Activated CD8-positive, alpha-beta memory T cell treated with anti-CD3 and anti-CD28 coated beads for 48 hours (primary cell): ENCODE measurements around the gene SCAMP5.

Experiments used
- DNase-seq, 3 experiments: peaks; one replicate each; pipeline ENCODE4 v3.0.0-alpha.2; 2020; ENCODE audit warnings: low read depth in 2 of 3, low spot score in 2 of 3

SCAMP5 gene

DNA sequence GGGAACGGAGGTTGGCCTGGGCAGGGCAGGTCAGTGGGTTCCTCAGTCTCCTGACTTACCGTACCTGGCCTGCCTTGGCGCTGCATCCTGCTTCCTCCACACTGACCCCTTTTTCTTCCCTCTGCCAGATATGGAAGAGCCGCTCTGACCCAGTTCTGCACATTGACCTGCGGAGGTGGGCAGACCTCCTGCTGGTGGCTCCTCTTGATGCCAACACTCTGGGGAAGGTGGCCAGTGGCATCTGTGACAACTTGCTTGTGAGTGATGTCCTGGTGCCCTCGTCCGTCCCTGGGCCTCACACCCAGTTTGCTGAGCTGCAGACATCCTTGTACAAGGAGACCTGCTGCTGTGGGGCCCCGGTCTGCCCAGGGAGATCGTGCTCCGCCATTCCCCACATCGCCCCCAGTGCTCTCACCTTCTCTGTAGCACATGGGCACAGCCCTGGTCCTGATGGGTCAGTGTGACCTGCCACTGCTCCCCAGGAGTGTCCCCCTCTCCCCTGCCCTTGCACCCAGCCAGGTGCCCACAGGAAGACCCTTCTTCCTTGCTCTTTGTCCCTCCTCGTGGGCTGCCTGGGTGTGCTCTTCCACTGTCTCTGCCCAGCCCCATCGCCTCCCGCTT is 49.0 kb downstream of the SCAMP5 start:
- DNase-seq, result no peak

DNA sequence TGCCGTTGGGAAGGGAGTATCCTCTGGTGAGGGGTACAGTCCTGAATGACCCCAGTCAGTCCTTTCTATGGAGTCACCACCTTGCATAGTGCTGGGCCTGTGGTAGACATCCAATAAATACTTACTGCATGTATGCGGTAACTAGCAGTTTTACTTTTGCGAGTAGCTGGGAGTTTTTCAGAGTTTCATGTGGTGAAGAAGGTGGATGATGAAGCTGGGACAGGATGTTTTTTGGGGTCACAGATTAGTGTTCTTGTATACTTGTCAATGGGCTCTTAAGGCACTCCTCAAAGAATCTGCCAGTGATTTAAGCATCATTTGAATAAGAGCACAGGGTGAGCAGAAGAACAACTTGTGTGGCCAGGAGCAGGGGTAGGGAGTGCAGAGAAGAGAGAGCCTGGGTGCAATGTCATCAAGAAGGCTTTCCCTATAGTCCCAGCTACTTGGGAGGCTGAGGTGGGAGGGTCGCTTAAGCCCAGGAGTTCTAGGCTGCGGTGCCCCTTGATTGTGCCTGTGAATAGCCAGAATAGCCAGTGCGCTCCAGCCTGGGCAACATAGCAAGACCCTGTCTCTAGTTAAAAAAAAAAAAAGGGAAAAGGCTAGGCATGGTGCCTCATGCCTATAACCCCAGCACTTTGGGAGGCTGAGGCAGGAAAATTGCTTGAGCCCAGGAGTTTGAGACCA is 50.1 kb downstream of the SCAMP5 start:
- no peak for DNase-seq

DNA sequence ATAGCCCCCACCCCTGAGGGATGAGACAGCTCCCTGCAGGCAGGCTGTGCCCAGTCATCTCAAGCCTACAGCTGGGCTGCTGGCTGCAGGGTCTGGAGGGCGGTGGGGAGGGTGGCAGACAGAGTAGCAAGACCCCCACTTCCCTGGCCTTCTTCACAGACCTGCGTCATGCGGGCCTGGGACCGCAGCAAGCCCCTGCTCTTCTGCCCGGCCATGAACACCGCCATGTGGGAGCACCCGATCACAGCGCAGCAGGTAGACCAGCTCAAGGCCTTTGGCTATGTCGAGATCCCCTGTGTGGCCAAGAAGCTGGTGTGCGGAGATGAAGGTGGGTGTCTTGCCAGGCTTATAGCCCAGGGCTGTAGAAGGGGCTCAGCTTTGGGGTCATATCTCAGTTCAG is 53.0 kb downstream of the SCAMP5 start:
- no peak for DNase-seq

DNA sequence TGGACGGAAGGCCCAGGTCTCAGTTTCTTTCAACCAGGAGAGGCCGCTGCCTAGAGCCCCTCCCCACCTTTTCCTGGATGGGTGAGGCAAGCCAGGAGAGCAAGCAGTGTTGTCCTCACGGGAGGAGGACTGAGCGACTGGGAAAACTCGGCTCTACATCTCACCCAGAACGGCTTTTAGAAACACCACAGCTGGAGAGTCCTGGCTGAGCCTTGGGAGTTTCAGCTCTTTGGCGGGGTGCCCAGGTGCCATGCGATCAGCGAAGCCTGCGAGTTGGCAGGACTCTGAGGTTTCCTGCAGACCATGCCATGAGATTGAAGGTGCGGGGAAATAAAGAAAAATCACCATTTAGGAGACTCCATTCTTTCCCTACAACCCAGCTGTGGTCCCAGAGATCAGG is 54.0 kb downstream of the SCAMP5 start:
- no peak for DNase-seq

DNA sequence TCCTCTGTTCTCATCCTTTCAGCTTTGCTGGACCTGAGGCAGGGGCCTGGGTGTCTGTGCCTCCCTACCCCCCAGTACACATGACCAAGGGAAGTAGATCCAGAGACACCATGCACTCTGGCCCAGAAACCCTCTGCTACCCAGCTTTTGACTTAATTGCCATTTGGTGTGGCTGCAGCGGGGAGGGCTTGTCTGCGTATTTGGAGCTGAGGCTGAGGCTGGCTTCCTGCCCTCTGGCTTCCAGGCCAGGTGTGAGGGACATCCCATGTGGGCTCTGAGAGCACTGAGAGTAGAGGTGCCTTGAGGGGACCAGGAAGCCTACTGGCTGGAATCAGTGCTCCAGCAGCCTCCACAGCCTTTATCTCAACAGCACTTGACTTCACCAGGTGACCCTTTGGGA is 54.9 kb downstream of the SCAMP5 start:
- no peak for DNase-seq

DNA sequence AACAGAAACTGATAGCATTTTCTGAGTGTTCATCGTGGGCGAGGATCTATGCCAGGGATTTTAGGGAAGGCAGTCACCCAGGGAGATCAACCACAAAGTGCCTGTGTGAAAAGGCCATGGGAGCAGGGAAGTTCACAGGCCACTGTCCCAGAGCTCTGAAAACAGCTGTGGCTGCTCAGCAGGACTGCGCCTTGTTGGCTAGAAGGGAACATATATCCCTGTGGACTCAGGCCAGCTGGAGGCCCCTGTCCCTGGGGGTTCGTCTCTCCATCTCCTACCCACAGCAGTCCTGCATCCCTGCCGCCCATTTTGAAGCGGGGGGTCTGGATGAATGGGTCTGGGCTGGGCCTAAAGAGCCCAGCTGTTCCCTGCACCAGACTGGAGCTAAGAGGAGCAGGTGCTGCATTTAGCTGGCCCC is 55.8 kb downstream of the SCAMP5 start:
- DNase-seq, result no peak

DNA sequence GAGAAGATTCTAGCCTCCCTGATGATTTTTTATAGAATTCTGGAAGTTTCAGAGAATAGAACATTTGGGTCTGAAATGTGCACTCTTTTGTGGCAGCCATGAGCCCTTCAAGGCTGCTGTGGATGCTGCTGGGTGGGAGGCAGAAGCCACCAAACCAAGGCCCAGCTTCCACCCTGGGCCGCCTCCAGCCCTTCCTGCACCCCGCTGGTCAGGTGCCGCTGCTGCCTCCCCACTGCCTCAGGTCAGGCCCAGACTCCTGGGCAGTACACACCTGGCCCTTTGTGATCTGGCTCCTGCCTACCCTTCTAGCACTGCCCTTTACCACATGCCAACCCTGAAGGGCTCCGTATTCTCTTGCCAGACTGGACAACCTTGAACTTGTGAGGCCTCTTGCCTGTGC is 56.3 kb downstream of the SCAMP5 start:
- DNase-seq, result no peak

DNA sequence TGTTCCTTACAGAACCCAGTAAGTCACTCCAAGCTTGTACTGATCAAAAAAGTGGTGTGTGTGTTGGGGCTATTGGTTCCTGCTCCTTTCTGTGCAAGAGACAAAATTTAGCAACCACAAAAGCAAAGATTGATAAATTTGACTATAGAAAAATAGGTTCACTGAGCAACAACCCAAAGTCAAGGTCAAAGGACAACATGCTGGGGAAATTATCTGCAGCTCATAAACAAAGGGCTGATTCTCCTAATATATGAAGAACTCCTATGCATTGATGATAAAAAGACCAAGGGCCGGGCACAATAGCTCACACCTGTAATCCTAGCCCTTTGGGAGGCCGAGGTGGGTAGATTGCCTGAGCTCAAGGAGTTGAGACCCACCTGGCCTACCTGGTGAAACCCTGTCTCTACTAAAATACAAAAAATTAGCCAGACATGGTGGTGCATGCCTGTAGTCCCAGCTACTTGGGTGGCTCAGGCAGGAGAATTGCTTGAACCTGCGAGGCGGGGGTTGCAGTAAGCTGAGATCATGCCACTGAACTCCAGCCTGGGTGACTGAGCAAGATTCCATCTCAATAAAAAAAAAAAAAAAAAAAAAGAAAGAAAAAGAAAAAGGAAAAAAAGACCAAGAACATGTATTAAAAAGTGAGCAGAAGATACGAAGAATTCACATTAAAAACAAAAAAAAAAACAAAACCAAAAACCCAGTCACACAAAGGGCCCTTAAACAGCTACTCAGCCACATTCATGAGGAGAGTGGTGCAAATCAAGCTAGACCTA is 57.8 kb downstream of the SCAMP5 start:
- DNase-seq, result no peak

DNA sequence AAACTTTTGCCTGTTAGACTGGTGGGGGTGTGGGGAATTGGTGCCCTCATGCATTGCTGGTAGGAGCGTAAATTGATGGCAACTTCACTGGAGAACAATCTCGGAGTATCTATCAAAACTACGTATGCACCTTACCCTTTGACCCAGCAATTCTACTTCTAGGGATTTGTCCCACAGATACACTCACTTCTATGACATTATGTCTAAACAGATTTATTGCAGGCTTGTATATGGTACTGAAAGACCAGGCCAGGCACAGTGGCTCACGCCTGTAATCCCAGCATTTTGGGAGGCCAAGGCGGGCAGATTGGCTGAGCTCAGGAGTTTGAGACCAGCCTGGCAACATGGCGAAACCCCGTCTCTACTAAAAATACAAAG is 58.4 kb downstream of the SCAMP5 start:
- no peak for DNase-seq

DNA sequence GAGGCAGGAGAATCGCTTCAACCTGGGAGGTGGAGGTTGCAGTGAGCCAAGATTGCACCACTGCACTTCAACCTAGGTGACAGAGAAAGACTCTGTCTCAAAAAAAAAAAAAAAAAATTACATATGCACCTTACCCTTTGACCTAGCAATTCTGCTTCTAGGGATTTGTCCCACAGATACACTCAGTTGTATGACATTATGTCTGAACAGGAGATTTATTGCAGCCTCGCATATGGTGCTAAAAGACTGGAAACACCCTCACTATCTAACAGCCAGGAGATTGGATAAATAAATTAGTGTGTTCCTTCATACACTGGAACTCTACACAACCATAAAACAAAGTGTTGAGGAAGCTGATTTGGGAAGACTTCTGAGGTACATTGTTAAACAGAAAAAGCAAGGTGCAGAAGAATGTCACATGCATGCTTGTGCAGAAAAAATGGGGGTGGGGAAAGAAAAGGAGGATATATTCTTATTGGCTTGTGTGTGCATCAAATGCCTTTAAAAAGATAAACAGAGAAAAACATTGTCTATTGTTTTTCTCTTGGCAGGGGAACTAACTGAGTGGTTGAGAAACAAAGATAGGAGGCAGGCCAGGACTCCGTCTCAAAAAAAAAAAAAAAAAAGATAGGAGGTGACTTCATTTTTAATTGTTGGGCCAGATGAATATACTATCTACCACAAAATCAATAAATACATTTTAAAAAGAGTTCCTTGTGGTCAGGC is 59.0 kb downstream of the SCAMP5 start:
- no peak for DNase-seq

DNA sequence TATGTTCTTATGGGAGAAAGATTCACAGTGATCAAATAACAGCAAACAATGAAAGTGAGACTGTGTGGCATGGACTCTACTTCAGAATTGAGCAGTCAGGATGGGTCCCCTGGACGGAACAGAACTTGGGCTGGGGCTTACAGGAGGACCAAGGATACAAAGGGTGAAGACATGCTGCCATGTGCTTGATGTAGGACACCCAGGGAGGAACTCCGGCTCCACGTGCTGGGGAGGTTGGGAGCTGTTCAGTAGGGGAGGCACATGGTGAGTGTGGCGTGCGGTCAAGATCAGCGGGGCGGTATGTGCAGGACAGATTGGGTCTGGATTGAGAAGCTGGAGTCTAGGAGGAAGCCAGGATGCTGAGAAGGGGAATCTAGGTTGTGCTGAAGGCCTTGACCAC is 60.7 kb downstream of the SCAMP5 start:
- no peak for DNase-seq

DNA sequence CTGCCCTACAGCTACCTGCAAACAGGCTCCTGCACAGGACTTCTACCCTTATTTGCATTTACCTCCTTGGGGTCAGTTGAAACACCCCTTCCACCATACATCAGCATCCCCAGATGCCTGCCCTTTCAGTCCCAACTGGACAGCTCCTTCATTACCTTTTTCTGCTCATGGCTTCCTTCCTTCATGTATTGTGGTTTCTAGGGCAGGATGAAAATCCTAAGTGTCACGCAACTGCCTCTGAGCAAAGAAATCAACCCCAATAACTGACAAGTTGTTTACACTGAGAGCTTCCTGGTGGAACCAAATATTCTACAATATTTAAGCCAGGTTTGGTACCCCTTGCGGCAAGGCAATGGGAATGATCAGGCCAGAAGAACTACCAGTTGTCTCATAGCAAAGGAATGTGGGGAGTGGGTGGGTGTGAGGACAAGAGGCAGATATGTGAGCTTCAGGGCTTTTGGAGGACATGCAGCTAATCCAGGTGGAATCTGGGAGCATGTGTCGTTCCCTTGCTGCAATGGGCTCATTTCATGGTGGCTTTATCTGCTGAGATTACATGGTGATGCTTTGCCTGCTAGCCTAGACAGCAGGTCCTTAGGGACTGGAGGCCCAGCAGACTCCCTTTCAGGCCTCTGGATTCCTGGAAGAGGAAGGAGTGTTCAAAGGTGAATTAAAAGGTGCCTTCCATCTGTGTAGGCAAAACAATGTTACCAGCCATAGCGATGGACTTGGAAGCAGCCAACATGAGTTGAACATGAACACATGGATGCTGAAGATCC is 63.0 kb downstream of the SCAMP5 start:
- DNase-seq, result no peak

DNA sequence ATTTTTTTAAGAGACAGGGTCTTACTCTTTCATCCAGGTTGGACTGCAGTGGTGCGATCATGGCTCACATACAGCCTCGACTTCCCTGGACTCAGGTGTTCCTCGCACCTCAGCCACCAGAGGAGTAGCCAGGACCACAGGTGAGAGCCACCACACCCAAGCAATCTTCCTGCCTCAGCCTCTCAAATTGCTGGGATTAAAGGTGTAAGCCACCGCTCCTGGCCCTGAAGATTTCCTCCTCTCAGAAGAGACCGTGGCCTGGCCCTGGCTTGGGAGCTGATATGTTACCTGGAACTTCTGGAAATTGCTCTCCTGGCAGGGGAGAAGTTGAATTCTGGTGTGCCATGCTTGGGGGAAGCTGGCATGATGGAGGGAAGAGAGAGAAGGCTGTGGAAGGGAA is 64.2 kb downstream of the SCAMP5 start:
- DNase-seq, result no peak

DNA sequence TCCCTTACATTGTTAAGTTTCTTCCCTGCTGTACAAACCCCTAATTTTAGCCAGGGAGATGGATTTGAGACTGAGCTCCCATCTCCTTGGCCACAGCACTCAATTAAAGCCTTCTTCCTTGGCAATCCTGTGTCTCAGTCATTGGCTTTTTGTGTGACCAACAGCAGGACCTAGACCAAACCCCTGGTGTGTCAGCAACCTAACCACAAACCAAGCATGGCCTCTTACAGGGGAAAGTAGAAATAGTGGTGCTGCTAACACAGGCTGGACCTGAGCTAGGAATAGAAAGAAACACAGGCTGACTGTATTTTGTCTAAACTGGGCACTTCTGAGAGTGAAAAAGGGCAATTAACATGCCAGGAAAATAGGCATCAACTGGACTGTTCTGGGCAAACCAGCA is 65.9 kb downstream of the SCAMP5 start:
- no peak for DNase-seq

DNA sequence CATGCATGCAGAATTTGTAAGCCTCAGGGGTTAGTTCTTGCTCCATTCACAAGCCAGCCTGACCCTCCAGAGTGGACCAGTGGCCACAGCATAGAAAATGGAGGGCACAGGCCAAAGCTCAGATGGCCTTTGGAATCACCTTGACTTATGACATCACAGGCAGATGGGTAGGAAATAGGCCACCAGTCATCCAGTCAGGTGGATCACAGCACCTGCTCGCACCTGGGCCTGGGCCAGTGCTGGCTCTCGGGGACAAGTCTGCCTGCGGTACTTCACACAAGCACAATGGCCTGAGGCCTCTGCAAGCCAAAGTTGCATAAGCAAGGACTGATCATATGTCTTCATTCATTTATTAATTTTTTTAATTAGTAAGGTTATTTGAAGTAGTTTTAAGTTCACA is 67.3 kb downstream of the SCAMP5 start:
- no peak for DNase-seq

DNA sequence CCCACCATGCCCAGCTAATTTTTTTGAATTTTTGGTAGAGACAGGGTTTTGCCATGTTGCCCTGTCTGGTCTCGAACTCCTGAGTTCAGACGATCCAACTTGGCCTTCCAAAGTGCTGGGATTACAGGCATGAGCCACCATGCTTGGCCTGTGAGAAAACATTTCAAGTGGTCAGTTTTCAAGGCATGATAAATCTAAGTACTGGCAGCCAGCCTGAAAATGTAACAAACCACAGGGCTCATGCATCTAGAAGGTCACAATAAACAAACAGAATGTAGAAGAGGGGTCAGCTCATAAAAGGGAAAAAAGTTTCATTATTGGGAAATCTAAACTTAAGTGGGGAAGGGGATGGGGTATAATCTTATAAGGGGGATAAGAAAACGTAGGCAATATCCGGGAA is 68.0 kb downstream of the SCAMP5 start:
- DNase-seq, result no peak

DNA sequence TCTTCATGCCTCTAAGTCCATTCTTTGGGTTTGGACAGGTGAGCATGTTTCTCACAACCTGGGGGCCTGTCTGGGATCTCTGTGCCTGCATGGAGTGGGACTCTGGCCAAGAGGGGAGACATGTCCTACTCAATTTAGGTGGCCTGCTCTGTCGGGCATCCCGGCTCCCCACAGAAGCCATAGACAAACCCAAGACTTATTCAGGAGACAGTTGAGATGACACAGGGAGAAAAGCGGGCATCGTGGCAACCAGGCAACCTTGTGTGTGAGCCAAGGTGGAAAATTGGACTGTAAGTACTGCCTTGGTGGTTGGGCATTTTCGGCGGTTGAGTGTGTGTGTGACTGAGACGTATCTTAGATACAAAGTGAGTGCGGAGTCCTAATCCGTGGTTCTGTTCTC is 68.5 kb downstream of the SCAMP5 start:
- no peak for DNase-seq

DNA sequence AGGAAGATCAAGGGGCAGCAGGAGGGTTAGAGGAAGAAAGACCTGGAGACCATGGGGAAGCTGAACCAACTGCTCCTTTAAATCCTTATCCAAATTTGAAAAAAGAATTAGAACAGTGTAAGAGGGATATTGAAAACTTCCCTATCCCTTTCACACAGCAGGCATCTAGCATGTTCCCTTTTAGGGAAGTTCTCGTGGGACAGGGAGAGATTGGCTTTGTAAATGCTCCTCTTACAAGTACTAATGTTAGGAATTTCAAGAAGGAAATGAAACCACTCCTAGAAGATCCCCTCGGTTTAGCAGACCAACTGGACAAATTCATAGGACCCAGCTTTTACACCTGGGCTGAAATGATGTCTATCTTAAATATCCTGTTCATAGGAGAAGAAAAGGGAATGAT is 69.5 kb downstream of the SCAMP5 start:
- DNase-seq, result no peak

DNA sequence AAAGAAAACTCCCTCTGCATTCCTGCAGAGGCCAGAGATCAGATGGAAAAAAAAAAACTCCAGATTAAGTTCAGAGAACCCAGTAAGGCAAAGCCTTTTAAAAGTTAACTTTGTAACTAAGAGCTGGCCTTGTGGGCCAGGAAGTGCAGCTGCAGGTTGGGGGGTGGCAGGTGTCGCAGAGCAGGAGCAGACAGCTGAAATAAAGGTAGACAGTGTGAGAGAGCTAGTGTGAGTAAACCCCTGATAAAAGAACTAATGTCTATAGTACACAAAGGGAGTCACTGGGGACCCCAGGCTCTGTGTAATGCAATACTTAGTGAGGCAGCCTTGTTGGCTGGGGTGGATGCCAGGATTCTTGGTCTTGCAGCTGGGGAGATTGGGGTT is 70.1 kb downstream of the SCAMP5 start:
- no peak for DNase-seq

DNA sequence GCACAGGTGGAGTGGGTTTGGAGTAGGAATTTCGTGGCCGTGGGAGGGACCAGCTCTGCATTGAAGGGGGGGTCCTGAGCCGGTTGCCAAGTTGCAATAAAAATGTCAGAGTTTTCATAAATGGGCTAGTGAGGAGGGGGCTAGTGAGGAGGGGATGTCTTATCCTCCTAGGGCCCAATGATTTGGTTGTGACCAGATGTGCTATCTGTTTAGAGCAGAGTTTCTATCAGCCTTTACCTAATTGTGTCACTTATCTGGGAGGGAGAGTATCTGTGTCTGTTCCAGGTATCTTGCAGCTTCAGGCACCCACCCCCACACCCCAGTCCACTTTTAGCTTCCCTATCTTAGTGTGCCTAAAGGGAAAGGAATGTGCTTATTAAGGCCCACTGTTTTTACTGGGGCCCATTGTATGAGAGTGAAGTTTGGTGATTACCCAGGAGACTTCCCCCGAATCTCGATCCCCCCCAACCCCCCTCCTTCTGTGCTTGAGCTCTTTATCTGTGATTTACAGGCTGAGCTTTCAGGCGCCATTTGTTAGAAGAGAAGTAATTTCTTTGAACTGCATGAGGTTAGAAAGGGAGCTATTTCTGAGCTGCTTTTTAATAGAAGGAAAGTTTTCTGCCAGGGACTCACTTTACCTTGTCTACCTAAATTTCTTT is 70.6 kb downstream of the SCAMP5 start:
- no peak for DNase-seq
